ENCODE measurements around the gene FOXJ1.
"Not testable (repeated sequence)": the region's sequence is repeated elsewhere in the genome, so short reads cannot be mapped to it uniquely, and the experiment has no call there.

FOXJ1 gene

DNA sequence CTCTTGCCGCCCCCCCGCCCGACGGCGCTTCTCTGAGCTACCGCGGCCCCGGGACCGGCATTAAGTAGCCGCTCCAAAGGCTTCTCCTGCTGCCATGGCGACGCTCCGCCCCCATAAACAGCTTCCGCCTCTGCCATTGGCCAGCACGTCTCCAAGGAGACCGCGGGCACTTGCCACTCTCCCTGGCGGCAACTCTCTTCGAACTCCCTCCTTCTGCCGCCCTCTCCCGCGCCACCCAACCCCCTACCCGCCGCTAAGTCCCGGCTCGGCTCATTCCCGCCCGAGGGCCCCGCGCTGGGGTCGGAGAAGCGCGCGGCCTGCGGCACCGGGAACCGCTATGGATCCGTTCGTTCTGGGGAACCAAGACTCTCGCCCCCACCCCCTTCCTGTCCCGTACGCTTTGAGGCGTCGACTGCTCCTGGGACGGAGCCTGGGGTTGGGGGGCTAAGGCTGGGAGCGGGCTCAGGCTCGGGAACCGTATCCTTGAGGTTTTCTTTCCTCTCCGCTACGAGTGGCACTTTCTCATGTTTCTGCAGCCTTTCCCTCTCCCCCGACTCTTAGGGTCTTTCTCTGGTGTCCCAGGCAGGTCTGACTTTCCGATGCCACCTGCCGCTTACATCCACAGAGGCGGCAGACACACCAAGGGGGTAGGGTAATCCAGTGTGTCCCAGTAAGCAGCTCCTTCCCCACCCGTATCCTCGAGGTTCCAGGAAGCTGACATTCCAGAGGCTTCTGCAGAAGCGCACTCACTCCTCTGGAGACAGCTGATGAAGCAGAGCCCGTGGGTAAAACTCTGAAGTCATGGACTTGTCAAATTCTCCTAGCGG is at the start of gene FOXJ1:
FOXJ1 (minus strand) TSS at position 34 of the 827 bp plus-strand sequence. CDS start 850 bp downstream, outside the sequence.
- H3K4me1 ChIP-seq (ENCODE audit: control insufficient read depth, low read depth, low read length), result peaks cover 64% of the 10 kb centered on the region
- no peaks in the 10 kb centered on the region for H3K9me3 ChIP-seq (ENCODE audit: control insufficient read depth, low read depth, low read length)
- no peak within 1 kb of the TSS for H3K27ac ChIP-seq (ENCODE audit: low read length)
- peaks cover 79% of the 10 kb centered on the region for H3K27me3 ChIP-seq (ENCODE audit: control insufficient read depth, insufficient read depth, low read length)
- H3K36me3 ChIP-seq (ENCODE audit: control insufficient read depth, low read depth, low read length), result no peaks in the 10 kb centered on the region
- H3K9ac ChIP-seq (ENCODE audit: low read length), result peak within 1 kb of the TSS; percentile 70
- H3K4me3 ChIP-seq (ENCODE audit: low read length), result peak within 1 kb of the TSS; percentile 79

DNA sequence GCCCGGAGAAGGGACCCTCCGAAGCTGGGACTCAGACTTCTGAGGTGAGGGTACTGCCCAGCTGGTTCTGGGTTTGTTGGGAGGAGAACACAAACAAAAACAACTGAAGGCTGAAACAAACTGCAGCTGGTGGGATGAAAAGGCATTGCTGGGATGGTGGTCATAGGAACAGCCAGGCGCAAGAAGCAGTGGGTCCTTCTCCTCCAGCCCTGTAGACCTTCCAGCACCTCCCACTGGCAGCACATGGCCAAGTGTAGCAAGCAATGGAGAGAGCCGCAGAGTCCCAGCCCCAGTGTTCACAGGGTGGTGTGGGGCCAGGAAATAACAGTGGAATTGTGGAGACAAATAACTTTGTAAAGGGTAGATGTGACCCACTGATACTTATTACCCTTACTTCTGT is 48.7 kb upstream of the FOXJ1 start:
- H3K4me1 ChIP-seq (ENCODE audit: control insufficient read depth, low read depth, low read length), result peaks cover 10% of the 10 kb centered on the region
- no peaks in the 10 kb centered on the region for H3K27me3 ChIP-seq (ENCODE audit: control insufficient read depth, insufficient read depth, low read length)
- no peak overlapping the region for H3K9ac ChIP-seq (ENCODE audit: low read length)
- H3K36me3 ChIP-seq (ENCODE audit: control insufficient read depth, low read depth, low read length), result no peaks in the 10 kb centered on the region
- no peaks in the 10 kb centered on the region for H3K9me3 ChIP-seq (ENCODE audit: control insufficient read depth, low read depth, low read length)
- no peak overlapping the region for H3K27ac ChIP-seq (ENCODE audit: low read length)
- H3K4me3 ChIP-seq (ENCODE audit: low read length), result no peak overlapping the region

DNA sequence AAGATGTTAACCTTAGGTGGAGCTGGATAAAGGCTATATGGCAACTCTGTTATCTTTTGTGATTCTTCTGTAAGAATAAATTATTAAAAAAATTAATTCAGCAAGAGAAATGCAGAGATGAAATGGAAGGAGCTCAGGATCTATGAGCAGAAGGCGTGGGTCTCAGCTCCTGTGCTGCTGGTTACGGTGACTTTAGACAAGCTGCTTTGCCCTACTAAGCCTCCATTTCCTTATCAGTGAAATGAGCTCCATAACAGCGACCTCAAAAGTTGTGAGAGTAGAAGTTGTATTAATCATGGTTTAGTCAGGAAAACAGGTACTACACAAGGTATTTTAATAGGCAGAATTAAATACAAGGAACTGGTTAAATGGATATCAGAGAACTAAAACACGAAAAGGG is 48.2 kb upstream of the FOXJ1 start:
- no peak overlapping the region for H3K27ac ChIP-seq (ENCODE audit: low read length)
- peaks cover 10% of the 10 kb centered on the region for H3K4me1 ChIP-seq (ENCODE audit: control insufficient read depth, low read depth, low read length)
- no peaks in the 10 kb centered on the region for H3K9me3 ChIP-seq (ENCODE audit: control insufficient read depth, low read depth, low read length)
- H3K27me3 ChIP-seq (ENCODE audit: control insufficient read depth, insufficient read depth, low read length), result no peaks in the 10 kb centered on the region
- H3K9ac ChIP-seq (ENCODE audit: low read length), result no peak overlapping the region
- no peaks in the 10 kb centered on the region for H3K36me3 ChIP-seq (ENCODE audit: control insufficient read depth, low read depth, low read length)
- H3K4me3 ChIP-seq (ENCODE audit: low read length), result no peak overlapping the region

GRCh38 chr17:76188213-76189016 is 47.4 kb upstream of the FOXJ1 start:
- no peaks in the 10 kb centered on the region for H3K9me3 ChIP-seq (ENCODE audit: control insufficient read depth, low read depth, low read length)
- H3K27ac ChIP-seq (ENCODE audit: low read length), result no peak overlapping the region
- H3K36me3 ChIP-seq (ENCODE audit: control insufficient read depth, low read depth, low read length), result no peaks in the 10 kb centered on the region
- H3K9ac ChIP-seq (ENCODE audit: low read length), result no peak overlapping the region
- peaks cover 10% of the 10 kb centered on the region for H3K4me1 ChIP-seq (ENCODE audit: control insufficient read depth, low read depth, low read length)
- H3K4me3 ChIP-seq (ENCODE audit: low read length), result no peak overlapping the region
- no peaks in the 10 kb centered on the region for H3K27me3 ChIP-seq (ENCODE audit: control insufficient read depth, insufficient read depth, low read length)

- not testable (repeated sequence) for H3K36me3 ChIP-seq (ENCODE audit: control insufficient read depth, low read depth, low read length); H3K9me3 ChIP-seq (ENCODE audit: control insufficient read depth, low read depth, low read length); H3K27ac ChIP-seq (ENCODE audit: low read length); H3K4me3 ChIP-seq (ENCODE audit: low read length); H3K4me1 ChIP-seq (ENCODE audit: control insufficient read depth, low read depth, low read length); H3K9ac ChIP-seq (ENCODE audit: low read length); H3K27me3 ChIP-seq (ENCODE audit: control insufficient read depth, insufficient read depth, low read length)
Observed at GRCh38 chr17:76186774-76187173, 45.7 kb upstream of the FOXJ1 start.

DNA sequence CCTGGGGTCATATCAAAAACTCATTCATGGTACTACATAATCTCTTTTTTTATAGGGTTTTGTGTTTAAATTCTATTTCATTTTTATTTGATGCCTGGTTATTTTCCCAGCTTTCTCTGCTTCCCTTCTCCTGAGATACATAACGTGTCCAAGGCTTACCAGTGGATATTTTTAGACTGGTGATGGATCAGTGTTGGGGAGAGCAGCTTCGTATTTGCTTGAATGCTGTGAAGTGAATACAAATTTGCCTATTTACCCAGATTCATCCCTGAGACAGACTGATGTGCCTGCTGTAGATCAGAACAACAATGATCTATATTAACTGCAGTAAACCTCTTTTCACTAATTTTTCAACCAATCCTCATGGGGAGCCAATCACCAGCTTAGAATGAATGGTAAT is 43.2 kb upstream of the FOXJ1 start:
- Histone ChIP-seq H3K9me3 (ENCODE audit: control insufficient read depth, low read depth, low read length) (no peaks in the 10 kb centered on the region), H3K4me1 (ENCODE audit: control insufficient read depth, low read depth, low read length) (no peaks in the 10 kb centered on the region), H3K27ac (ENCODE audit: low read length) (no peak overlapping the region), H3K9ac (ENCODE audit: low read length) (no peak overlapping the region), H3K27me3 (ENCODE audit: control insufficient read depth, insufficient read depth, low read length) (no peaks in the 10 kb centered on the region), H3K4me3 (ENCODE audit: low read length) (no peak overlapping the region), H3K36me3 (ENCODE audit: control insufficient read depth, low read depth, low read length) (no peaks in the 10 kb centered on the region)

DNA sequence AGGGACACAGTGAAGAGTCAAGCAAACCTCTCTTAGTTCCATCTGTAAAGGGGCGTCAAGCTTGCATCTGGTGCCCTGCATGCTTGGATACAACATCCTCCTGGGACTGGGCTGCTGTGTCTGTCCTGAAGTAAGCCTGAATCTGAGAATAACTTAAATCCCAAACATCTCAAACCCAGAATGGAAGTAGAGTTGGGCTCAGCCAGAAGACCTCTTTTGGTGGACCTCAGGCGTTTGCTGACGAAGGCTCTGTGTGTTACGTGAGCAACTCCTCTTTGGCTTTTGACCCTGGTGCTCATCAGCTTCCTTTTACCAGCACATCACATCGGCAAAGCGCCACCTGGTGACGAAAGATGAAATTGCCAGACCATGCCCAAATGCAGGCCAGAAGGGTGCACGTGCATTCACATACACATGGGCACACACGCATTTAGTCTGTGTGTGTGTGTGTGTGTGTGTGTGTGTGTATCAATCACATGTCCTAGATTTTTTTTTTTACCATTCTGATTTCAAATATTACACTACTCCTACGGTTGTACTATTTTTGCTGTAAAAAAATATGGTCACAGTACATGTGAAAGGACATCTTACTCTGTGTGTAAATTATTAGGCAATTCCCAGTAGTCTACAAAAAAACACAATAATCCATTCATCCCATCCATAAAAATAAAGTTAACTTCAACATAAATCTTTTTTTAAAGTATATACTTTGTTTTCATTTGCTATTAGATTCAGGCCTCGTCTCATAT is 41.1 kb upstream of the FOXJ1 start:
- H3K4me1 ChIP-seq (ENCODE audit: control insufficient read depth, low read depth, low read length), result no peaks in the 10 kb centered on the region
- H3K9me3 ChIP-seq (ENCODE audit: control insufficient read depth, low read depth, low read length), result no peaks in the 10 kb centered on the region
- no peaks in the 10 kb centered on the region for H3K36me3 ChIP-seq (ENCODE audit: control insufficient read depth, low read depth, low read length)
- no peak overlapping the region for H3K9ac ChIP-seq (ENCODE audit: low read length)
- no peak overlapping the region for H3K27ac ChIP-seq (ENCODE audit: low read length)
- H3K27me3 ChIP-seq (ENCODE audit: control insufficient read depth, insufficient read depth, low read length), result no peaks in the 10 kb centered on the region
- H3K4me3 ChIP-seq (ENCODE audit: low read length), result no peak overlapping the region

DNA sequence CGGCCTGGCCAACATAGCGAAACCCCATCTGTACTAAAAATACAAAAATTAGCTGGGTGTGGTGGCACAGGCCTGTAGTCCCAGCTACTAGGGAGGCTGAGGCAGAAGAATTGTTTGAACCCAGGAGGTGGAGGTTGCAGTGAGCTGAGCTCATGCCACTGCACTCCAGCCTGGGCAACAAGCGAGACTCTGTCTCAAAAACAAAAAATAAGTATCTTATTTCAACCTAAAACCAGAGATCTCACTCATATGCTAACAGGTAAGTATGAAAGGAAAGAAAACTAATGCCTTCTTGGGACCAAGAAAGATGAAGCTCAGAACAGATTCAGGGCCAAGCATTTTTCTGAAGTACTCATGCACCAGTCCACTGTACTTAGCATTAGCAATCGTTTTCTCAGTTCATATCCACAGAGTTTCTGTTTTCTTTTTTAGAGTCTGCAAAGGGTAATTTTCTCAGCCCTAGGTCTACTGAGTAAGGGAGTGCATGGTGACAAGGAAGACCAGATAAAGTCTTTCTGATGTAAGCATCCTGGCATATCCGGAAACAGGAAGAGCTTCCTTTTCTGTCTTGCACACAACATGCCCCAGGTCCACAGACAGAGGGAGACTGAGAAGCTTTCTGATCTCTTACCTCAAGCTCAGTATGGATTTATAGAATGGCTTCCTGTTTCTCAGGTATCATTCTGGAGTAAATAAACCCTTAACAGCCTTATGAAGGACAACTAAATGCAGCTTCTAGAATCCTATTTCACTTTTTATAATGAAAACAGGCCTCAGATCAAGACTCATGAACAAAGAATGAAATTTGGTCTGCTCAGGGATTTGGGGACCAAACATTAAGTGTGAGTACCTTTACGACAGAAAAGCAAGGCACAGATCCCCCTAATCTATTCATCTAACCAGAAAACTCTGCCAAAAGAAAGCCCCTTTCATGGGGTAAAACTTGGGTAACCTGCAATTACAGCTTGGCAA is 38.7 kb upstream of the FOXJ1 start:
- Histone ChIP-seq H3K36me3 (ENCODE audit: control insufficient read depth, low read depth, low read length) (no peaks in the 10 kb centered on the region), H3K9ac (ENCODE audit: low read length) (no peak overlapping the region), H3K27ac (ENCODE audit: low read length) (no peak overlapping the region), H3K4me1 (ENCODE audit: control insufficient read depth, low read depth, low read length) (no peaks in the 10 kb centered on the region), H3K27me3 (ENCODE audit: control insufficient read depth, insufficient read depth, low read length) (no peaks in the 10 kb centered on the region), H3K9me3 (ENCODE audit: control insufficient read depth, low read depth, low read length) (no peaks in the 10 kb centered on the region), H3K4me3 (ENCODE audit: low read length) (no peak overlapping the region)

- Histone ChIP-seq H3K9me3 (ENCODE audit: control insufficient read depth, low read depth, low read length) (no peaks in the 10 kb centered on the region), H3K4me3 (ENCODE audit: low read length) (no peak overlapping the region), H3K36me3 (ENCODE audit: control insufficient read depth, low read depth, low read length) (no peaks in the 10 kb centered on the region), H3K9ac (ENCODE audit: low read length) (no peak overlapping the region), H3K27me3 (ENCODE audit: control insufficient read depth, insufficient read depth, low read length) (no peaks in the 10 kb centered on the region), H3K27ac (ENCODE audit: low read length) (no peak overlapping the region), H3K4me1 (ENCODE audit: control insufficient read depth, low read depth, low read length) (no peaks in the 10 kb centered on the region)
Observed at GRCh38 chr17:76178124-76178523, 37.1 kb upstream of the FOXJ1 start.

- Histone ChIP-seq H3K9me3 (ENCODE audit: control insufficient read depth, low read depth, low read length) (no peaks in the 10 kb centered on the region), H3K27ac (ENCODE audit: low read length) (no peak overlapping the region), H3K27me3 (ENCODE audit: control insufficient read depth, insufficient read depth, low read length) (no peaks in the 10 kb centered on the region), H3K36me3 (ENCODE audit: control insufficient read depth, low read depth, low read length) (no peaks in the 10 kb centered on the region), H3K4me3 (ENCODE audit: low read length) (no peak overlapping the region), H3K9ac (ENCODE audit: low read length) (no peak overlapping the region), H3K4me1 (ENCODE audit: control insufficient read depth, low read depth, low read length) (no peaks in the 10 kb centered on the region)
Observed at GRCh38 chr17:76176701-76177574, 35.9 kb upstream of the FOXJ1 start.
